A549 (cell line): ENCODE results near the gene RBM34. TPM values are rescaled to one million over a fixed set of nuclear protein-coding genes. Genes with fewer than 3 reads are reported as not detected.

Source experiments
- ATAC-seq, 2 experiments: fragments of 200-7000 bp in 1 of 2; fragments of >200 bp in 1 of 2; cut with Nextera tagmentation in 1 of 2; cut with Tn5 transposase in 1 of 2; 3 replicates each; pipeline versions ENCODE4 v1.8.0 to v1.9.1; 2018 to 2020; ENCODE audit warnings: mild to moderate bottlenecking in 1 of 2, moderate library complexity in 1 of 2
- CTCF ChIA-PET: fragments of 300-600 bp; sonication (Branson Sonifier 250); formaldehyde crosslinking; extraction: SDS; loops from one replicate; lab custom pipeline; 2021; ENCODE audit warnings: antibody characterized with exemption, inconsistent platforms; lab: Yijun Ruan, JAX
- POLR2A ChIA-PET: fragments of 350-600 bp; formaldehyde crosslinking; extraction: SDS; loops from one replicate; lab custom pipeline; 2021; ENCODE audit warnings: antibody characterized with exemption, inconsistent platforms; lab: Yijun Ruan, JAX
- DNase-seq, 2 experiments: peaks; one replicate each; pipeline versions ENCODE4 v3.0.0 to v3.0.0-alpha.2; 2011 to 2016; ENCODE audit warnings: low read depth in 1 of 2, low spot score in 1 of 2
- FAIRE-seq: peaks from 2 replicates; lab custom pipeline; 2011; peaks lifted over from hg19 to GRCh38; lab: Jason Lieb, UNC
- H3K27ac ChIP-seq, 2 experiments: fragments of >200 bp; sonication (Bioruptor Twin); formaldehyde crosslinking; 3 replicates each; pipeline ENCODE4 v1.5.1; 2016 to 2017
- H3K4me1 ChIP-seq: fragments of >200 bp; sonication (Bioruptor Twin); formaldehyde crosslinking; 3 replicates; pipeline ENCODE4 v1.6.1; 2016
- H3K4me2 ChIP-seq: fragments of >200 bp; sonication (Bioruptor Twin); formaldehyde crosslinking; 3 replicates; pipeline ENCODE4 v1.6.1; 2016
- H3K4me3 ChIP-seq: fragments of >200 bp; sonication (Bioruptor Twin); formaldehyde crosslinking; 3 replicates; pipeline ENCODE4 v1.5.1; 2016
- H3K9me3 ChIP-seq: fragments of >200 bp; sonication (Bioruptor Twin); formaldehyde crosslinking; 3 replicates; pipeline ENCODE4 v1.6.1; 2016
- CBX2 ChIP-seq: fragments of 200-600 bp; sonication (generic); IDR thresholded peaks from 2 replicates; pipeline ENCODE4 v1.6.1; 2016; ENCODE audit warnings: low read depth, mild to moderate bottlenecking, borderline replicate concordance
- CEBPB ChIP-seq, 2 experiments: fragments of >200 bp in 1 of 2; sonication (Bioruptor Twin) in 1 of 2; formaldehyde crosslinking in 1 of 2; IDR thresholded peaks; 2 replicates each; pipeline ENCODE4 v1.6.1; 2012 to 2016
- CHD2 ChIP-seq: fragments of 150-350 bp; IDR thresholded peaks from 2 replicates; pipeline ENCODE4 v1.6.1; 2014; ENCODE audit warnings: low read length; ENCODE audit not compliant: partially characterized antibody
- CTCF ChIP-seq: fragments of >200 bp; sonication (Bioruptor Twin); formaldehyde crosslinking; IDR thresholded peaks from 3 replicates; pipeline ENCODE4 v1.5.1; 2016
- EHMT2 ChIP-seq: fragments of 200-600 bp; sonication (generic); IDR thresholded peaks from 2 replicates; pipeline ENCODE4 v1.6.1; 2016; ENCODE audit warnings: antibody characterized with exemption, low read depth, mild to moderate bottlenecking, moderate library complexity
- FOXS1 ChIP-seq: fragments of 250-450 bp; sonication (Bioruptor Pico); IDR thresholded peaks from 2 replicates; pipeline ENCODE4 v1.5.0; 2020; ENCODE audit warnings: mild to moderate bottlenecking, moderate library complexity
- HOXB5 ChIP-seq: fragments of 250-450 bp; sonication (Bioruptor Pico); IDR thresholded peaks from 2 replicates; pipeline ENCODE4 v1.5.0; 2020; ENCODE audit warnings: mild to moderate bottlenecking, moderate library complexity
- JUNB ChIP-seq: fragments of >200 bp; sonication (Bioruptor Twin); formaldehyde crosslinking; IDR thresholded peaks from 2 replicates; pipeline ENCODE4 v1.6.1; 2016
- MAZ ChIP-seq: fragments of 150-350 bp; IDR thresholded peaks from 2 replicates; pipeline ENCODE4 v1.6.1; 2014; ENCODE audit warnings: antibody characterized with exemption, low read depth, low read length, borderline replicate concordance
- MYC ChIP-seq: IDR thresholded peaks from 2 replicates; pipeline ENCODE4 v1.6.1; 2012; ENCODE audit warnings: mild to moderate bottlenecking, inconsistent platforms, low read length, improper control_type of control experiment, borderline replicate concordance
- NPAS2 ChIP-seq: fragments of 250-450 bp; sonication (Bioruptor Pico); IDR thresholded peaks from 2 replicates; pipeline ENCODE4 v1.8.0; 2022; ENCODE audit warnings: mild to moderate bottlenecking, moderate library complexity, borderline replicate concordance
- POLR2AphosphoS2 ChIP-seq: conservative IDR thresholded peaks from 2 replicates; pipeline ENCODE4 v1.6.1; 2012; ENCODE audit warnings: low read length, improper control_type of control experiment, inconsistent platforms
- RAD21 ChIP-seq, 2 experiments: fragments of >200 bp in 1 of 2; sonication (Bioruptor Twin) in 1 of 2; formaldehyde crosslinking in 1 of 2; IDR thresholded peaks in 1 of 2; conservative IDR thresholded peaks in 1 of 2; 2 replicates in 1 of 2; 3 replicates in 1 of 2; pipeline ENCODE4 v1.6.1; 2012 to 2018; ENCODE audit warnings: inconsistent platforms in 1 of 2
- REST ChIP-seq: fragments of 200-600 bp; sonication (generic); IDR thresholded peaks from 2 replicates; pipeline ENCODE4 v1.6.1; 2016; ENCODE audit warnings: antibody characterized with exemption, mild to moderate bottlenecking, moderate library complexity
- RFX5 ChIP-seq: fragments of 450-650 bp; IDR thresholded peaks from 2 replicates; pipeline ENCODE4 v1.7.1; 2014; ENCODE audit warnings: antibody characterized with exemption, mild to moderate bottlenecking, moderate library complexity
- SREBF2 ChIP-seq: fragments of 450-650 bp; IDR thresholded peaks from 2 replicates; pipeline ENCODE4 v1.6.1; 2014; ENCODE audit warnings: mild to moderate bottlenecking, moderate library complexity
- ZC3H11A ChIP-seq: fragments of 450-650 bp; IDR thresholded peaks from 2 replicates; pipeline ENCODE4 v1.6.1; 2014; ENCODE audit warnings: antibody characterized with exemption, mild to moderate bottlenecking
- ZSCAN20 ChIP-seq: fragments of 250-450 bp; sonication (Bioruptor Pico); IDR thresholded peaks from 2 replicates; pipeline ENCODE4 v1.8.0; 2022; ENCODE audit warnings: mild to moderate bottlenecking, moderate library complexity
- WGBS: methylation state at CpG from one replicate; pipeline ENCODE4 v1.1.6; 2017; ENCODE audit errors: missing lambda C conversion rate; 5-methylcytosine and 5-hydroxymethylcytosine counted together
- polyA plus RNA-seq, 4 experiments: library from polyadenylated mRNA; depleted of rRNA in 3 of 4; stranded (reverse); fragments of >200 nt; fragmentation: RNase III in 1 of 4; extraction: RNeasy Plus Mini Kit Qiagen cat#74134 plus additional on column Dnase treatment in 1 of 4; gene quantifications; 2 replicates in 3 of 4; 3 replicates in 1 of 4; pipeline ENCODE4 v1.2.3, GENCODE V29; 2011 to 2017

The RBM34 gene
- polyA plus RNA-seq, 2 of the 4 experiments (the other 2 are of a cell fraction): 67.8 to 81.8 TPM

GRCh38 chr1:235105051-235106043 is 55.7 kb downstream of the RBM34 start:
- no peak for DNase-seq
- Histone ChIP-seq H3K9me3 (no peaks in the 10 kb centered on the region), H3K27ac (no peak overlapping the region; a peak in 1 of 6 replicates), H3K4me2 (peak overlapping the region; percentile 67; the same call in 1 of the 3 replicates), H3K4me1 (peaks cover 9% of the 10 kb centered on the region; the same call in 2 of the 3 replicates), H3K4me3 (no peak overlapping the region)
- ATAC-seq: peak; percentile 15 to 22; a peak in 4 of 6 replicates
- POLR2A ChIA-PET: interaction anchor here (0.8 to 0.9 kb wide), 3 partner anchors 400 to 610 kb away, joined by 4 to 12 read pairs (median 6); no protein-coding TSS in a partner anchor
- CTCF ChIA-PET: interaction anchor here (0.6 to 3.7 kb wide), 25 partner anchors 8 to 390 kb away, joined by 3 to 26 read pairs (median 4); partner anchors contain the start of gene TOMM20
- TF ChIP-seq RAD21 (conservative IDR thresholded peaks at IDR 0.05 in 1 of 2, IDR thresholded peaks at IDR 0.05 in 1 of 2) (no peak), HOXB5 (no peak), CEBPB (IDR thresholded peaks at IDR 0.05) (no peak), SREBF2 (no peak), REST (no peak)
- TF ChIP-seq, all 56 proteins: peak for 0
- no peak for FAIRE-seq
- 85% methylated on average over 12 of the region's 12 CpGs for WGBS

GRCh38 chr1:235102993-235103411 is 58.0 kb downstream of the RBM34 start:
- peaks cover 9% of the 10 kb centered on the region; the same call in 2 of the 3 replicates for H3K4me1 ChIP-seq
- FAIRE-seq (no peak), ATAC-seq (no peak), DNase-seq (no peak)
- ChIA-PET CTCF (interaction anchor here (0.6 to 3.7 kb wide), 7 partner anchors 9 to 1354 kb away, joined by 3 to 26 read pairs (median 7); no protein-coding TSS in a partner anchor), POLR2A (interaction anchor here (0.6 kb wide), 1 partner anchor 30 kb away, joined by 3 read pairs; no protein-coding TSS in a partner anchor)
- H3K9me3 ChIP-seq: no peaks in the 10 kb centered on the region
- H3K4me3 ChIP-seq: no peak overlapping the region
- WGBS: 82% methylated on average over 4 of the region's 4 CpGs
- no peak overlapping the region for H3K4me2 ChIP-seq
- H3K27ac ChIP-seq: no peak overlapping the region
- TF ChIP-seq CEBPB (IDR thresholded peaks at IDR 0.05) (no peak), CHD2 (no peak), ZSCAN20 (CRISPR knock-in tag) (no peak), EHMT2 (no peak), RFX5 (no peak), JUNB (no peak), ZC3H11A (no peak), MYC (no peak), POLR2AphosphoS2 (no peak), NPAS2 (CRISPR knock-in tag) (no peak), FOXS1 (CRISPR knock-in tag) (no peak), CTCF (no peak), MAZ (no peak), CBX2 (no peak)
- TF ChIP-seq, all 56 proteins: peak for 0
